WTC11 (cell line): ENCODE results near the gene TBC1D1. TPM values are rescaled to one million over a fixed set of nuclear protein-coding genes. Genes with fewer than 3 reads are reported as not detected.

ENCODE experiments used
- ATAC-seq: fragments of 200-7000 bp; cut with Tn5 transposase; 2 replicates; pipeline ENCODE4 v1.10.0; 2021; ENCODE audit warnings: mild to moderate bottlenecking, moderate library complexity
- CTCF ChIA-PET: fragments of 300-600 bp; sonication (Branson Sonifier 250); formaldehyde crosslinking; loops from one replicate; lab custom pipeline; 2021; ENCODE audit warnings: antibody characterized with exemption; lab: Charles Lee
- POLR2A ChIA-PET: fragments of 350-600 bp; sonication (Branson Sonifier 250); formaldehyde crosslinking; loops from one replicate; lab custom pipeline; 2021; ENCODE audit warnings: antibody characterized with exemption; lab: Charles Lee
- DNase-seq: peaks from one replicate; pipeline ENCODE4 v3.0.0; 2021; ENCODE audit warnings: low spot score
- H3K27ac Mint-ChIP-seq: 2 replicates; pipeline ENCODE4 v1.8.0; 2021; ENCODE audit warnings: mixed read lengths
- H3K27me3 Mint-ChIP-seq: 2 replicates; pipeline ENCODE4 v1.8.0; 2021; ENCODE audit warnings: low read depth, mild to moderate bottlenecking, moderate library complexity, mixed read lengths
- H3K36me3 Mint-ChIP-seq: 2 replicates; pipeline ENCODE4 v1.8.0; 2021; ENCODE audit warnings: mixed read lengths
- H3K4me1 Mint-ChIP-seq: 2 replicates; pipeline ENCODE4 v1.8.0; 2022; ENCODE audit warnings: mixed read lengths
- H3K4me3 Mint-ChIP-seq: 2 replicates; pipeline ENCODE4 v1.8.0; 2021; ENCODE audit warnings: mild to moderate bottlenecking, moderate library complexity, mixed read lengths
- H3K9me3 Mint-ChIP-seq: 2 replicates; pipeline ENCODE4 v1.8.0; 2021; ENCODE audit warnings: mixed read lengths
- ATF1 ChIP-seq: sonication (generic); formaldehyde crosslinking; IDR thresholded peaks from 2 replicates; pipeline ENCODE4 v1.8.1; 2023; ENCODE audit warnings: mild to moderate bottlenecking, moderate library complexity, missing genetic modification reagents
- ATF2 ChIP-seq: sonication (generic); formaldehyde crosslinking; IDR thresholded peaks from 2 replicates; pipeline ENCODE4 v1.8.1; 2022; ENCODE audit warnings: low read depth, missing genetic modification reagents, borderline replicate concordance
- E2F5 ChIP-seq: sonication (generic); formaldehyde crosslinking; IDR thresholded peaks from 2 replicates; pipeline ENCODE4 v1.8.1; 2022; ENCODE audit warnings: mild to moderate bottlenecking, moderate library complexity, missing genetic modification reagents
- ELF4 ChIP-seq: sonication (generic); formaldehyde crosslinking; IDR thresholded peaks from 2 replicates; pipeline ENCODE4 v1.8.1; 2022; ENCODE audit warnings: low read depth, mild to moderate bottlenecking, moderate library complexity, missing genetic modification reagents
- FOXK1 ChIP-seq: sonication (generic); formaldehyde crosslinking; IDR thresholded peaks from 2 replicates; pipeline ENCODE4 v1.8.0; 2022; ENCODE audit warnings: mild to moderate bottlenecking, moderate library complexity, missing genetic modification reagents
- FOXP1 ChIP-seq: sonication (generic); formaldehyde crosslinking; IDR thresholded peaks from 2 replicates; pipeline ENCODE4 v1.8.0; 2022; ENCODE audit warnings: missing genetic modification reagents, mild to moderate bottlenecking, moderate library complexity, borderline replicate concordance
- IRF2 ChIP-seq: sonication (generic); formaldehyde crosslinking; IDR thresholded peaks from 2 replicates; pipeline ENCODE4 v1.8.0; 2022; ENCODE audit warnings: low read depth, missing genetic modification reagents, borderline replicate concordance
- MAX ChIP-seq: sonication (generic); formaldehyde crosslinking; IDR thresholded peaks from 2 replicates; pipeline ENCODE4 v1.8.0; 2022; ENCODE audit warnings: mild to moderate bottlenecking, missing genetic modification reagents
- MXD4 ChIP-seq: fragments of 250-450 bp; sonication (Bioruptor Pico); IDR thresholded peaks from 2 replicates; pipeline ENCODE4 v1.8.0; 2021; ENCODE audit warnings: mild to moderate bottlenecking, moderate library complexity, borderline replicate concordance
- NR2C2 ChIP-seq: sonication (generic); formaldehyde crosslinking; IDR thresholded peaks from 2 replicates; pipeline ENCODE4 v1.8.0; 2022; ENCODE audit warnings: mild to moderate bottlenecking, missing genetic modification reagents
- RELA ChIP-seq: sonication (generic); formaldehyde crosslinking; IDR thresholded peaks from 2 replicates; pipeline ENCODE4 v1.8.1; 2022; ENCODE audit warnings: missing genetic modification reagents, mild to moderate bottlenecking, borderline replicate concordance
- RORB ChIP-seq: fragments of 250-450 bp; sonication (Bioruptor Pico); IDR thresholded peaks from 2 replicates; pipeline ENCODE4 v1.9.0; 2021; ENCODE audit warnings: mild to moderate bottlenecking
- SMAD3 ChIP-seq: sonication (generic); formaldehyde crosslinking; IDR thresholded peaks from 2 replicates; pipeline ENCODE4 v1.8.0; 2022; ENCODE audit warnings: missing genetic modification reagents, mild to moderate bottlenecking, borderline replicate concordance
- SMAD4 ChIP-seq: sonication (generic); formaldehyde crosslinking; IDR thresholded peaks from 2 replicates; pipeline ENCODE4 v1.8.0; 2022; ENCODE audit warnings: mild to moderate bottlenecking, missing genetic modification reagents
- TCF7 ChIP-seq: sonication (generic); formaldehyde crosslinking; IDR thresholded peaks from 2 replicates; pipeline ENCODE4 v1.8.0; 2022; ENCODE audit warnings: mild to moderate bottlenecking, low read depth, missing genetic modification reagents, moderate library complexity
- TP53 ChIP-seq: sonication (generic); formaldehyde crosslinking; IDR thresholded peaks from 2 replicates; pipeline ENCODE4 v1.8.1; 2023; ENCODE audit warnings: mild to moderate bottlenecking, missing genetic modification reagents
- ZNF532 ChIP-seq: fragments of 250-450 bp; sonication (Bioruptor Pico); IDR thresholded peaks from 2 replicates; pipeline ENCODE4 v1.9.0; 2021; ENCODE audit warnings: mild to moderate bottlenecking, borderline replicate concordance
- total RNA-seq: library from RNA; stranded (reverse); gene quantifications from 3 replicates; pipeline ENCODE4 v1.2.3, GENCODE V29; 2021
- TF ChIP-seq, protein P1 (sequence below): sonication (generic); formaldehyde crosslinking; IDR thresholded peaks from 2 replicates; pipeline ENCODE4 v1.8.0; 2023; ENCODE audit warnings: missing genetic modification reagents, mild to moderate bottlenecking, borderline replicate concordance
- TF ChIP-seq, protein P2 (sequence below): fragments of 250-450 bp; sonication (Bioruptor Pico); IDR thresholded peaks from 2 replicates; pipeline ENCODE4 v2.1.2; 2022; ENCODE audit warnings: mild to moderate bottlenecking, moderate library complexity

TBC1D1 gene
- total RNA-seq, 1 experiment from 2014 or later, result 134 TPM

DNA sequence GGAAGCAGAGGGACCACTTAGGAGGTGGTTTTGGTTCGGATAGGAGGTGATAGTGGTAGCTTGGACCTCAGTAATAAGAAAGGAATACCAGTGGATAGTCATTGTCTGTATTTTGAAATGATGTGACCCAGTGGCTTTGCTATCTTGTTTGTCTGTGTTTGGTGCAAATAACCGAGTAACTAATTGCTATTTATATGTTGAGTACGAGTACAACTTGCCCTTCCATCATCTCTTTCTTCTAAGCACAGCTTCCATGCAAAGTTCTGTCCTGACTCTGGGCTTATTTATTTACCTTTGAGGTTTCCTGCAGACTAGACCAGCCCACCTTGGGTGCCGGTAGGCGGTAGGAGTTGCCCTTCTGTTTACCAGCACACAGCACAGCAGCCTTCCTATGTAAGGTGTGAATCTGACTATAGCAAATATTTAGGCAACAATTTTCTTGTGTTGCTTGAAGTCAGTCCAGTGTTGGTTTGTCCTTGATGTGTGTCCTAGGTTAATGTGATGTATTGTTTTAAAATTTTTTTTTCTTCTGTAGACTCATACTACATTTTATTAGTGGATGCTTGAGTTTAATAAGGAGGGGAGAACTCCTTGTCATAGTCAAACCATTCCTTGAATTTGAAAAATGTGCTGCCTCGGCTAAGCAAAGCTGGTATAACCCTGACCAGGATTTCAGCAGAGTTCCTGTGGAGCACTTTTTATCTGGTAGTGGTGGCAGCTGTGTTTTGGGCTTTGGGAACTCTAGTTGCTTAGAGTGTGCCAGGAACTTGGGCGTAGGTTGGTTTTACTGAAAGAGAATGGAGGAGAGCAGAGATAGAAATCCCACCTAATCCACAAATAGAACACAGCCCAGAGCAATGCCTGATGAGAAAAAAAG, 91.2 kb downstream of the TBC1D1 start:
- ATAC-seq (peak; percentile 12), DNase-seq (no peak)
- Mint-ChIP-seq H3K36me3 (no peaks in the 10 kb centered on the region), H3K4me3 (peak overlapping the region; percentile 5; the same call in 1 of the 2 replicates), H3K4me1 (peaks cover 67% of the 10 kb centered on the region), H3K9me3 (no peaks in the 10 kb centered on the region), H3K27ac (peak overlapping the region; percentile 75), H3K27me3 (no peaks in the 10 kb centered on the region)
- CTCF ChIA-PET, result interaction anchor here (0.8 to 1.6 kb wide), 3 partner anchors 12 to 90 kb away, joined by 3 to 4 read pairs (median 4); no protein-coding TSS in a partner anchor
- TF ChIP-seq SMAD4 (CRISPR knock-in tag), result no peak
- no peak for TF ChIP-seq FOXK1
- TF ChIP-seq, protein P1, sequence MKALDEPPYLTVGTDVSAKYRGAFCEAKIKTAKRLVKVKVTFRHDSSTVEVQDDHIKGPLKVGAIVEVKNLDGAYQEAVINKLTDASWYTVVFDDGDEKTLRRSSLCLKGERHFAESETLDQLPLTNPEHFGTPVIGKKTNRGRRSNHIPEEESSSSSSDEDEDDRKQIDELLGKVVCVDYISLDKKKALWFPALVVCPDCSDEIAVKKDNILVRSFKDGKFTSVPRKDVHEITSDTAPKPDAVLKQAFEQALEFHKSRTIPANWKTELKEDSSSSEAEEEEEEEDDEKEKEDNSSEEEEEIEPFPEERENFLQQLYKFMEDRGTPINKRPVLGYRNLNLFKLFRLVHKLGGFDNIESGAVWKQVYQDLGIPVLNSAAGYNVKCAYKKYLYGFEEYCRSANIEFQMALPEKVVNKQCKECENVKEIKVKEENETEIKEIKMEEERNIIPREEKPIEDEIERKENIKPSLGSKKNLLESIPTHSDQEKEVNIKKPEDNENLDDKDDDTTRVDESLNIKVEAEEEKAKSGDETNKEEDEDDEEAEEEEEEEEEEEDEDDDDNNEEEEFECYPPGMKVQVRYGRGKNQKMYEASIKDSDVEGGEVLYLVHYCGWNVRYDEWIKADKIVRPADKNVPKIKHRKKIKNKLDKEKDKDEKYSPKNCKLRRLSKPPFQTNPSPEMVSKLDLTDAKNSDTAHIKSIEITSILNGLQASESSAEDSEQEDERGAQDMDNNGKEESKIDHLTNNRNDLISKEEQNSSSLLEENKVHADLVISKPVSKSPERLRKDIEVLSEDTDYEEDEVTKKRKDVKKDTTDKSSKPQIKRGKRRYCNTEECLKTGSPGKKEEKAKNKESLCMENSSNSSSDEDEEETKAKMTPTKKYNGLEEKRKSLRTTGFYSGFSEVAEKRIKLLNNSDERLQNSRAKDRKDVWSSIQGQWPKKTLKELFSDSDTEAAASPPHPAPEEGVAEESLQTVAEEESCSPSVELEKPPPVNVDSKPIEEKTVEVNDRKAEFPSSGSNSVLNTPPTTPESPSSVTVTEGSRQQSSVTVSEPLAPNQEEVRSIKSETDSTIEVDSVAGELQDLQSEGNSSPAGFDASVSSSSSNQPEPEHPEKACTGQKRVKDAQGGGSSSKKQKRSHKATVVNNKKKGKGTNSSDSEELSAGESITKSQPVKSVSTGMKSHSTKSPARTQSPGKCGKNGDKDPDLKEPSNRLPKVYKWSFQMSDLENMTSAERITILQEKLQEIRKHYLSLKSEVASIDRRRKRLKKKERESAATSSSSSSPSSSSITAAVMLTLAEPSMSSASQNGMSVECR (CRISPR knock-in tag), result no peak
- no peak for TF ChIP-seq NR2C2 (CRISPR knock-in tag)
- no peak for TF ChIP-seq TCF7 (CRISPR knock-in tag)
- no peak for TF ChIP-seq IRF2
- no peak for TF ChIP-seq RORB
- TF ChIP-seq, protein P2, sequence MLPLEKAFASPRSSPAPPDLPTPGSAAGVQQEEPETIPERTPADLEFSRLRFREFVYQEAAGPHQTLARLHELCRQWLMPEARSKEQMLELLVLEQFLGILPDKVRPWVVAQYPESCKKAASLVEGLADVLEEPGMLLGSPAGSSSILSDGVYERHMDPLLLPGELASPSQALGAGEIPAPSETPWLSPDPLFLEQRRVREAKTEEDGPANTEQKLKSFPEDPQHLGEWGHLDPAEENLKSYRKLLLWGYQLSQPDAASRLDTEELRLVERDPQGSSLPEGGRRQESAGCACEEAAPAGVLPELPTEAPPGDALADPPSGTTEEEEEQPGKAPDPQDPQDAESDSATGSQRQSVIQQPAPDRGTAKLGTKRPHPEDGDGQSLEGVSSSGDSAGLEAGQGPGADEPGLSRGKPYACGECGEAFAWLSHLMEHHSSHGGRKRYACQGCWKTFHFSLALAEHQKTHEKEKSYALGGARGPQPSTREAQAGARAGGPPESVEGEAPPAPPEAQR, result no peak
- no peak for TF ChIP-seq ATF2
- no peak for TF ChIP-seq MXD4
- no peak for TF ChIP-seq ATF1
- TF ChIP-seq SMAD3 (CRISPR knock-in tag), result no peak
- no peak for TF ChIP-seq FOXP1 (CRISPR knock-in tag)
- no peak for TF ChIP-seq TP53 (CRISPR knock-in tag)
- POLR2A ChIA-PET, result interaction anchor here (1.1 kb wide), 1 partner anchor 9 kb away, joined by 3 read pairs; no protein-coding TSS in a partner anchor

GRCh38 chr4:37982736-37983135, 91.9 kb downstream of the TBC1D1 start:
- DNase-seq, result no peak
- Mint-ChIP-seq H3K27me3 (no peaks in the 10 kb centered on the region), H3K4me3 (no peak overlapping the region), H3K27ac (peak overlapping the region; percentile 75; the same call in 1 of the 2 replicates), H3K4me1 (peaks cover 73% of the 10 kb centered on the region), H3K36me3 (no peaks in the 10 kb centered on the region), H3K9me3 (no peaks in the 10 kb centered on the region)
- ATAC-seq, result peak; percentile 40
- ChIA-PET CTCF (interaction anchor here (0.8 to 1.6 kb wide), 3 partner anchors 11 to 91 kb away, joined by 3 to 4 read pairs (median 3); no protein-coding TSS in a partner anchor), POLR2A (interaction anchor here (1.1 kb wide), 1 partner anchor 8 kb away, joined by 3 read pairs; no protein-coding TSS in a partner anchor)
- TF ChIP-seq ZNF532, result no peak
- TF ChIP-seq MAX (CRISPR knock-in tag), result no peak
- TF ChIP-seq ATF1, result no peak
- TF ChIP-seq E2F5 (CRISPR knock-in tag), result no peak
- no peak for TF ChIP-seq ATF2
- TF ChIP-seq ELF4 (CRISPR knock-in tag), result no peak
- no peak for TF ChIP-seq RELA
